ENCODE data around the gene ANKRD18A. TPM values are rescaled to one million over a fixed set of nuclear protein-coding genes. Genes with fewer than 3 reads are reported as not detected.

ANKRD18A gene
- total RNA-seq, 1 experiment from 2014 or later = 46.0 TPM

GRCh38 chr9:38644601-38645000 is 24.2 kb upstream of the ANKRD18A start:
- BruUV-seq (replicated peaks) = no TSS peak
- intact Hi-C loops (cut with micrococcal nuclease) = no loop called here

DNA sequence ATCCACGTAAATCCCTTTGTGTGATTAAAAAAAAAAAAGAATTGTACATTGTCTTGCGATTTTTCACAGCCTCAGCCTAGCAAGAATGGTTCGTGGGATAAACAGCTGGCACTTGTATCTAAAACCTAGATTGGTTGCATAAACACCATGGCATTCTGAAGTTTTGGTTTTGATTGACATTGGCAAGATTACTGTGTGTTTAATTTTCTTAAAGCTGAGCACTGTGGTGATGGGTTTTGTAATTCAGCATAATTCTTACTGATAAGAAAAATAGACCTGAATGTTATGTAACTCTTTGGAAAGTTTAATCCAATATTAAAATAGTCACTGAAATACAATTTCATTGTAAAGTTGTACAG is 23.4 kb upstream of the ANKRD18A start:
- no peak for DNase-seq (ENCODE audit: unreplicated experiment)
- TF ChIP-seq, protein P1, sequence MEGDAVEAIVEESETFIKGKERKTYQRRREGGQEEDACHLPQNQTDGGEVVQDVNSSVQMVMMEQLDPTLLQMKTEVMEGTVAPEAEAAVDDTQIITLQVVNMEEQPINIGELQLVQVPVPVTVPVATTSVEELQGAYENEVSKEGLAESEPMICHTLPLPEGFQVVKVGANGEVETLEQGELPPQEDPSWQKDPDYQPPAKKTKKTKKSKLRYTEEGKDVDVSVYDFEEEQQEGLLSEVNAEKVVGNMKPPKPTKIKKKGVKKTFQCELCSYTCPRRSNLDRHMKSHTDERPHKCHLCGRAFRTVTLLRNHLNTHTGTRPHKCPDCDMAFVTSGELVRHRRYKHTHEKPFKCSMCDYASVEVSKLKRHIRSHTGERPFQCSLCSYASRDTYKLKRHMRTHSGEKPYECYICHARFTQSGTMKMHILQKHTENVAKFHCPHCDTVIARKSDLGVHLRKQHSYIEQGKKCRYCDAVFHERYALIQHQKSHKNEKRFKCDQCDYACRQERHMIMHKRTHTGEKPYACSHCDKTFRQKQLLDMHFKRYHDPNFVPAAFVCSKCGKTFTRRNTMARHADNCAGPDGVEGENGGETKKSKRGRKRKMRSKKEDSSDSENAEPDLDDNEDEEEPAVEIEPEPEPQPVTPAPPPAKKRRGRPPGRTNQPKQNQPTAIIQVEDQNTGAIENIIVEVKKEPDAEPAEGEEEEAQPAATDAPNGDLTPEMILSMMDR (IDR thresholded peaks at IDR 0.05; ENCODE audit: unreplicated experiment) = no peak
- no TSS peak for BruUV-seq (replicated peaks)
- Mint-ChIP-seq H3K36me3 (ENCODE audit: insufficient read depth, unreplicated experiment) (no peaks in the 10 kb centered on the region), H3K27me3 (ENCODE audit: insufficient read depth, unreplicated experiment) (no peaks in the 10 kb centered on the region), H3K9me3 (ENCODE audit: unreplicated experiment) (no peaks in the 10 kb centered on the region), H3K4me1 (ENCODE audit: insufficient read depth, unreplicated experiment) (peaks cover 6% of the 10 kb centered on the region), H3K4me3 (ENCODE audit: unreplicated experiment) (no peak overlapping the region), H3K27ac (ENCODE audit: low read depth, unreplicated experiment) (no peak overlapping the region)
- POLR2A ChIA-PET = no interaction called here
- CTCF ChIA-PET = interaction anchor here (0.6 to 2.1 kb wide), 10 partner anchors 9 to 1783 kb away, joined by 3 to 11 read pairs (median 4); no protein-coding TSS in a partner anchor
- intact Hi-C loops (cut with micrococcal nuclease) = no loop called here

More at GRCh38 chr9:38644601-38645000, 24.2 kb upstream of the ANKRD18A start:
- no peak overlapping the region for H3K4me3 Mint-ChIP-seq (ENCODE audit: unreplicated experiment)
- ChIA-PET POLR2A (no interaction called here), CTCF (interaction anchor here (0.6 to 2.1 kb wide), 7 partner anchors 10 to 1784 kb away, joined by 3 to 11 read pairs (median 3); no protein-coding TSS in a partner anchor)
- H3K9me3 Mint-ChIP-seq (ENCODE audit: unreplicated experiment) = no peaks in the 10 kb centered on the region
- H3K36me3 Mint-ChIP-seq (ENCODE audit: insufficient read depth, unreplicated experiment) = no peaks in the 10 kb centered on the region
- no peak for DNase-seq (ENCODE audit: unreplicated experiment)
- no peaks in the 10 kb centered on the region for H3K27me3 Mint-ChIP-seq (ENCODE audit: insufficient read depth, unreplicated experiment)
- TF ChIP-seq, protein P1 (IDR thresholded peaks at IDR 0.05; ENCODE audit: unreplicated experiment) = no peak
- H3K27ac Mint-ChIP-seq (ENCODE audit: low read depth, unreplicated experiment) = no peak overlapping the region
- H3K4me1 Mint-ChIP-seq (ENCODE audit: insufficient read depth, unreplicated experiment) = peaks cover 6% of the 10 kb centered on the region

- TF ChIP-seq, protein P1 (IDR thresholded peaks at IDR 0.05; ENCODE audit: unreplicated experiment) = no peak
- H3K27ac Mint-ChIP-seq (ENCODE audit: low read depth, unreplicated experiment) = no peak overlapping the region
- no TSS peak for BruUV-seq (replicated peaks)
- ChIA-PET POLR2A (interaction anchor here (0.8 to 0.9 kb wide), 2 partner anchors 22 to 69 kb away, joined by 4 to 5 read pairs; partner anchors contain the start of gene ANKRD18A), CTCF (interaction anchor here (0.6 to 2.7 kb wide), 21 partner anchors 8 to 304 kb away, joined by 3 to 17 read pairs (median 4); no protein-coding TSS in a partner anchor)
- intact Hi-C loops (cut with micrococcal nuclease) = no loop called here
- H3K9me3 Mint-ChIP-seq (ENCODE audit: unreplicated experiment) = no peaks in the 10 kb centered on the region
- no peaks in the 10 kb centered on the region for H3K36me3 Mint-ChIP-seq (ENCODE audit: insufficient read depth, unreplicated experiment)
- H3K27me3 Mint-ChIP-seq (ENCODE audit: insufficient read depth, unreplicated experiment) = no peaks in the 10 kb centered on the region
- no peak for DNase-seq (ENCODE audit: unreplicated experiment)
- peaks cover 6% of the 10 kb centered on the region for H3K4me1 Mint-ChIP-seq (ENCODE audit: insufficient read depth, unreplicated experiment)
- H3K4me3 Mint-ChIP-seq (ENCODE audit: unreplicated experiment) = no peak overlapping the region
Measured at GRCh38 chr9:38642951-38643814, 22.8 kb upstream of the ANKRD18A start.
